ENCODE data around the gene ZNF483. TPM values are rescaled to one million over a fixed set of nuclear protein-coding genes. Genes with fewer than 3 reads are reported as not detected.
"Not testable (repeated sequence)": the region's sequence is repeated elsewhere in the genome, so short reads cannot be mapped to it uniquely, and the experiment has no call there.

The ZNF483 gene
- total RNA-seq, 1 donor from 2014 or later = 1.8 TPM

DNA sequence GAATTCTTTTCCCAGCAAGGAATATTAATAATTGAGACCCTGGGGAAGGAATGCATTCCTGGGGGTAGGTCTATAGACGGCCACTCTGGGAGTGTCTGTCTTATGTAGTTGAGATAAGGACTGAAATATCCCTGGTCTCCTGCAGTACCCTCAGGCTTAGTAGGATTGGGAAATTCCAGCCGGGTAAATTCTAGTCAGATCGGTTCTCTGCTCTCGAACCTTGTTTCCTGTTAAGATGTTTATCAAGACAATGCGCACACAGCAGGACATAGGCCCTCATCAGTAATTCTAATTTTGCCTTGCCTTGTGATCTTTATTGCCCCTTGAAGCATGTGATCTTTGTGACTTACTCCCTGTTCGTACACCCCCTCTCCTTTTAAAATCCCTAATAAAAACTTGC is 13.4 kb upstream of the ZNF483 start:
- H3K9me3 Mint-ChIP-seq; H3K4me1 Mint-ChIP-seq; H3K27me3 Mint-ChIP-seq; H3K4me3 Mint-ChIP-seq; DNase-seq; H3K27ac Mint-ChIP-seq; H3K36me3 Mint-ChIP-seq (ENCODE audit: low read depth); intact Hi-C loops (cut with micrococcal nuclease): not testable (repeated sequence)

DNA sequence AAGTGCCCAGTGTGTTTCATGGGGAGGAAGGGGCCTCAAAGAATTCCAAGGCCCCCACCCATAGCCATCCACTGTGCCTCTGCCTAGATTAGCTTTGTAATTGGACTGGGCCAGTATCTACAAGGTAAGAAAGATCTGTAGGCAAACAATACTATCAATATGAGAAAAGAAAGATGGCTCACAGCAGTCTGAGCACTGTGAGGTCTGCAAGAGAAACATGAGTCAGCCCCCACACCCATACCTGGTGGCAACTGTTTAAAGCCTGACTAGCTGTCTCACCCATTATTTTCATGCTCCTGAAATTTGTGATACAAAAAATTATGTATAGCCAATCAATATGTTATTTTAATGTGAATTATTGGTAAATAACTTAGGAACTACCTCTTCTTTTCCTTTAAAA is 10.0 kb upstream of the ZNF483 start:
- no peak for DNase-seq
- intact Hi-C loops (cut with micrococcal nuclease) = no loop called here
- Mint-ChIP-seq H3K4me1 (no peaks in the 10 kb centered on the region), H3K9me3 (peaks cover 4% of the 10 kb centered on the region), H3K27ac (no peak overlapping the region), H3K36me3 (ENCODE audit: low read depth) (no peaks in the 10 kb centered on the region), H3K27me3 (no peaks in the 10 kb centered on the region), H3K4me3 (no peak overlapping the region)

DNA sequence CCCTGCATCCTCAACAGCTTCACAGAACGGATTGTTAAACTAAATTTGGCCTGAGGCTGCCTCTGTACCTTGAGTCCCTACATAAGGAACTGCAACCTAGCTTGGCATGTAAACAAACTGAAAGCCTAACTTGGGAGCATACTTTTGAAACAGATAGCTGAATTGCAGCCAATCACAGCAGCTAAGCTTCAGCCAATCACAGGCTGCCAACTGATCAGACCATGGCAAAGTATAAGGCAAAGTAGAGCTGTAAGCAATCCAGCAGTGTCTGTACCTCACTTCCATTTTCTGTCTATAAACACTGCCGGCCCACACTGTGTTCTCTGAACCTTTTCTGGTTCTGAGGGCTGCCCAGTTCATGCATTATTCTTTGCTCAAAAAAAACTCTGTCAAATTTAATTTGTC is 8.9 kb upstream of the ZNF483 start:
- no peak overlapping the region for H3K27ac Mint-ChIP-seq
- no peak for DNase-seq
- H3K36me3 Mint-ChIP-seq (ENCODE audit: low read depth) = no peaks in the 10 kb centered on the region
- no peaks in the 10 kb centered on the region for H3K27me3 Mint-ChIP-seq
- no peak overlapping the region for H3K4me3 Mint-ChIP-seq
- peaks cover 3% of the 10 kb centered on the region for H3K9me3 Mint-ChIP-seq
- intact Hi-C loops (cut with micrococcal nuclease) = no loop called here
- no peaks in the 10 kb centered on the region for H3K4me1 Mint-ChIP-seq

DNA sequence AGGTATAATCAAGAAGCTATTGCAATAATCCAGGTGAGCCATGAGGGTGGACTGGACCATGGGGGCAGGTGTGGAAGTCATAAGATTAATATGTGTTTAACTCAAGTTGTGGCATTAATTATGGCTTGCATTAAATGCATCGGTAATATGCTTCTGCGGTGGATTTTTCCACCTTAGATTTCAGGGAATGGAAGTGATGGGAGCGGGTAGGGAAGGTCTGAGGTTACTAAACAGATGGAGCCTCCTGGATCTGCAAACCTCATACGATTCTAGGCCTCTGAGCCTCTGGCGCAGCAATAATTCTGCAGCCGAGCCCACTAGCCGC is 286 bp upstream of the ZNF483 start:
- no peak for DNase-seq
- H3K27ac Mint-ChIP-seq = no peak overlapping the region
- H3K27me3 Mint-ChIP-seq = no peaks in the 10 kb centered on the region
- H3K9me3 Mint-ChIP-seq = peaks cover 3% of the 10 kb centered on the region
- intact Hi-C loops (cut with micrococcal nuclease) = loop anchor here (1.0 kb wide), 1 partner anchor 40 kb away; the partner anchor contains the start of gene ECPAS
- H3K36me3 Mint-ChIP-seq (ENCODE audit: low read depth) = peaks cover 3% of the 10 kb centered on the region
- peak overlapping the region; percentile 88 for H3K4me3 Mint-ChIP-seq
- H3K4me1 Mint-ChIP-seq = peaks cover 14% of the 10 kb centered on the region

DNA sequence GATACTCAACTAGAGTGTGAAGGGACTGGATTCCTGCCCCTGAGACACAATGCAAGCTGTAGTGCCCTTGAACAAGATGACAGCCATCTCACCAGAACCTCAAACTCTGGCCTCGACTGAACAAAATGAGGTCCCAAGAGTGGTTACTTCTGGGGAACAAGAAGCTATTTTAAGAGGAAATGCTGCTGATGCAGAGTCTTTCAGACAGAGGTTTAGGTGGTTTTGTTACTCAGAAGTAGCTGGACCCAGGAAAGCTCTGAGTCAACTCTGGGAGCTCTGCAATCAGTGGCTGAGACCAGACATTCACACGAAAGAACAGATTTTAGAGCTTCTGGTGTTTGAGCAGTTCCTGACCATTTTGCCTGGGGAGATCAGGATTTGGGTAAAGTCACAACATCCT is 2.4 kb downstream of the ZNF483 start:
- Mint-ChIP-seq H3K27me3 (no peaks in the 10 kb centered on the region), H3K4me1 (peaks cover 14% of the 10 kb centered on the region), H3K9me3 (no peaks in the 10 kb centered on the region), H3K4me3 (no peak overlapping the region), H3K36me3 (ENCODE audit: low read depth) (peaks cover 6% of the 10 kb centered on the region), H3K27ac (no peak overlapping the region)
- DNase-seq = peak; percentile 58
- intact Hi-C loops (cut with micrococcal nuclease) = no loop called here

DNA sequence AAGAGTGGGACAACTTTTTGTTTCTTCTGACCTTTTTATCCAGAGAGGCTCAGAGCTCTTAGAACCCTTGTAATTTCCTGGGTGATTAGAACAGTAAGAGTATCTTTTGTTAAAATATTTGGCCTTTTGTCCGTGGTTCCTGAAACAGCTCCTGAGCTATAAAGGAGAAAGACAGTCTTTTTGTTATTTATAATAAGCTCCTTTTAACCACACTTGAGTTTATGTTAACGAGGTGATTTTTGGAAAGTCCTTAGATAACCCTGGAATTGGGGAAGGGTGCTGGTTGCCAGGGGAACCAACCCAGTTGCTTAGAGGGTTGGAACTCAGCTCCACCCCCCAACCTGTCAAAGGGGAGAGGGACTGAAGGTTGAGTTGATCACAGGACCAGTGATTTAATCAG is 4.8 kb downstream of the ZNF483 start:
- Mint-ChIP-seq H3K36me3 (ENCODE audit: low read depth) (peaks cover 14% of the 10 kb centered on the region), H3K27me3 (no peaks in the 10 kb centered on the region)

DNA sequence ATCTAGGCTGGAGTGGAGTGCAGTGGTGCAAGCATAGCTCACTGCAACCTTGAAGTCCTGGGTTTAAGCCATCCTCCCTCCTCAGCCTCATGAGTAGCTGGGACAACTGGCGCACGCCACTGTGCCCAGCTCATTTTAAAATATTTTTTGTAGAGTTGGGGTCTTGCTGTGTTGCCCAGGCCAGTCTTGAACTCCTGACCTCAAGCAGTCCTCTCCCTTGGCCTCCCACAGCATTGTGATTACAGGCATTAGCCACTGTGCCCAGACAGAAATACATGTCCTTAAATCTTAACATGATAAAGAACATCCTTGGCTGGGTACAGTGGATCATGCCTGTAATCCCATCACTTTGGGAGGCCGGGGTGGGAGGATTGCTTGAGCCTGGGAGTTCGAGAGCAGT is 6.7 kb downstream of the ZNF483 start:
- no peak for DNase-seq
- Mint-ChIP-seq H3K4me3 (no peak overlapping the region), H3K9me3 (peaks cover 4% of the 10 kb centered on the region), H3K27me3 (no peaks in the 10 kb centered on the region), H3K36me3 (ENCODE audit: low read depth) (peaks cover 21% of the 10 kb centered on the region), H3K4me1 (peaks cover 3% of the 10 kb centered on the region), H3K27ac (no peak overlapping the region)
- intact Hi-C loops (cut with micrococcal nuclease) = no loop called here

More for the DNA sequence above, 4.8 kb downstream of the ZNF483 start:
- no peak for DNase-seq
- peaks cover 14% of the 10 kb centered on the region for H3K4me1 Mint-ChIP-seq
- H3K27ac Mint-ChIP-seq = no peak overlapping the region
- no peak overlapping the region for H3K4me3 Mint-ChIP-seq
- peaks cover 4% of the 10 kb centered on the region for H3K9me3 Mint-ChIP-seq
- intact Hi-C loops (cut with micrococcal nuclease) = no loop called here

DNA sequence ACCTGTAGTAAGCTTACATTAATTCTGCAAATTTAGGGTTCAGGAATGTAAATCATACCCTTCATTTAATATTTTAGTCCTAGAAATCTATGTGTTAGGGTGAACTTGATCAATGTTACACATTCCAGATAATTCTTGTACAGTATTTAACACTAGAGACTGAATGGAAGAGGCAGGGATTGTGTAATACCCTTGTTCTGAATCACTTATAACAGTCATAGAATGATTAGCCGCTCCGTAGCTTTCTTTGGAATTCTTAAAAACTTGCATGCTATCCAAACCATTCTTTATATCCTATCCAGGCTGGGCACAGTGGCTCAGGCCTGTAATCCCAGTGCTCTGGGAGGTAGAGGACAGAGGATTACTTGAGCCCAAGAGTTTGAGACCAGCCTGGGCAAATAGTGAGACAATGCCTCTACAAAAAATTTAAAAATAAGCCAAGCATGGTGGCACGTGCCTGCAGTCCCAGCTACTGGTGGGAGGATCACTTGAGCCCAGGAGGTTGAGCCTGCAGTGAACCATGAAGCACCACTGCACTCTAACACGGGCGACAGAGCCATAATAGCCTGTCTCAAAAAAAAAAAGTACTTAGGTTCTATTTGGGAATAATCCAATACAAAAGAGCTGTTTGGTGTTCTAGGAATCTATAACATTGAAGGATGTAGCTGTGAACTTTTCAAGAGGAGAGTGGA is 8.3 kb downstream of the ZNF483 start:
- no peak overlapping the region for H3K4me3 Mint-ChIP-seq
- H3K27ac Mint-ChIP-seq = no peak overlapping the region
- peaks cover 4% of the 10 kb centered on the region for H3K9me3 Mint-ChIP-seq
- intact Hi-C loops (cut with micrococcal nuclease) = no loop called here
- H3K27me3 Mint-ChIP-seq = no peaks in the 10 kb centered on the region
- DNase-seq = no peak
- H3K36me3 Mint-ChIP-seq (ENCODE audit: low read depth) = peaks cover 28% of the 10 kb centered on the region
- H3K4me1 Mint-ChIP-seq = no peaks in the 10 kb centered on the region

DNA sequence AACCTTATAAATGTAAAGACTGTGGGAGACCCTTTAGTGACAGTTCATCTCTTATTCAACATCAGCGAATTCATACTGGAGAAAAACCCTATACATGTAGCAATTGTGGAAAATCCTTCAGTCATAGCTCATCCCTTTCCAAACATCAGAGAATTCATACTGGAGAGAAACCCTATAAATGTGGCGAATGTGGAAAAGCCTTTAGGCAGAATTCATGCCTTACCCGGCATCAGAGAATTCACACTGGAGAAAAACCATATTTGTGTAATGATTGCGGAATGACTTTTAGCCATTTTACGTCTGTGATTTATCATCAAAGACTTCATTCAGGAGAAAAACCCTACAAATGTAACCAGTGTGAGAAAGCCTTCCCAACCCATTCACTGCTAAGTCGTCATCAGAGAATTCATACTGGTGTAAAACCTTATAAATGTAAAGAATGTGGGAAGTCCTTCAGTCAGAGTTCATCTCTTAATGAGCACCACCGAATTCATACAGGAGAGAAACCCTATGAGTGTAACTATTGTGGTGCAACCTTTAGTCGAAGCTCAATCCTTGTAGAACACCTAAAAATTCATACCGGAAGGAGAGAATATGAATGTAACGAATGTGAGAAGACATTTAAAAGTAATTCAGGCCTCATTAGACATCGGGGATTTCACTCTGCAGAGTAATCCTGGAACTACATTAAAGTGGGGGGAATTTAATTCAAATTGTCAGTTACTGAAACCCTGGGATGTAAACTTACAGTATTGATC is 17.7 kb downstream of the ZNF483 start:
- Mint-ChIP-seq H3K9me3 (peaks cover 34% of the 10 kb centered on the region), H3K4me3 (no peak overlapping the region), H3K27me3 (no peaks in the 10 kb centered on the region), H3K4me1 (no peaks in the 10 kb centered on the region), H3K36me3 (ENCODE audit: low read depth) (peaks cover 31% of the 10 kb centered on the region), H3K27ac (no peak overlapping the region)
- intact Hi-C loops (cut with micrococcal nuclease) = no loop called here
- no peak for DNase-seq

DNA sequence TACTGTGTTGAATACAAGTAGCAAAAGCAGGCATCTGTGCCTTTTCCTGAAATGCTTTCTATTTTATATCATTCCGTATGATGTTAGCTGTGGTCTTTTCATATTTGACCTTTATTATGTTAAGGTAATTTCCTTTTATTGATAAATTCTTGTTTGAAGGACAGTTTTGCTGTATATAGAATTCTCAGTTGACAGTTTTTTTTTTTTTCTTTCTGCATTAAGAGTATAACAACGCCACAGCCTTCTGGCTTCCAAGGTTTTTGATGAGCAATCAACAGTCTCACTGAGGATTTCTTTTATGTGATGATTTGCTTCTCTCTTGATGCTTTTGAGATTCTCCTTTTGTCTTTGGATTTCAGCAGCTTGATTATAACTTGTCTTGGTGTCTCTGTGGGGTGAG is 23.6 kb downstream of the ZNF483 start:
- Mint-ChIP-seq H3K9me3 (peaks cover 31% of the 10 kb centered on the region), H3K36me3 (ENCODE audit: low read depth) (peaks cover 7% of the 10 kb centered on the region)
- no peak for DNase-seq

DNA sequence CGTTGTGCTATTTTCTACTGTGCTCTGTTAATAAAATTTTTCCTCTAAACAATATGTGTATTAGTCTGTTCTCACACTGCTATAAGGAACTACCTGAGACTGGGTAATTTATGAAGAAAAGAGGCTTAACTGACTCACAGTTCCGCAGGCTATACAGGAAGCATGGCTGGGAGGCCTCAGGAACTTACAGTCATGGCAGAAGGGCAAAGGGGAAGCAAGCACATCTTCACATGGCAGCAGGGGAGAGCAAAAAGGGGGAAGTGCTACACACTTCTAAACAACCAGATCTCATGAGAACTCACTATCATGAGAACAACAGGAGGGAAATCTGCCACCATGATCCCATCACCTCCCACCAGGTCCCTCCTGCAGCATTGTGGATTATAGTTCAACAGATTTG is 30.4 kb downstream of the ZNF483 start:
- H3K9me3 Mint-ChIP-seq = peaks cover 41% of the 10 kb centered on the region
- H3K4me1 Mint-ChIP-seq; H3K27ac Mint-ChIP-seq; H3K4me3 Mint-ChIP-seq; H3K27me3 Mint-ChIP-seq; intact Hi-C loops (cut with micrococcal nuclease); DNase-seq; H3K36me3 Mint-ChIP-seq (ENCODE audit: low read depth): not testable (repeated sequence)

More for the DNA sequence above, 23.6 kb downstream of the ZNF483 start:
- Mint-ChIP-seq H3K27me3 (no peaks in the 10 kb centered on the region), H3K4me3 (no peak overlapping the region), H3K4me1 (no peaks in the 10 kb centered on the region), H3K27ac (no peak overlapping the region)
- intact Hi-C loops (cut with micrococcal nuclease) = no loop called here

DNA sequence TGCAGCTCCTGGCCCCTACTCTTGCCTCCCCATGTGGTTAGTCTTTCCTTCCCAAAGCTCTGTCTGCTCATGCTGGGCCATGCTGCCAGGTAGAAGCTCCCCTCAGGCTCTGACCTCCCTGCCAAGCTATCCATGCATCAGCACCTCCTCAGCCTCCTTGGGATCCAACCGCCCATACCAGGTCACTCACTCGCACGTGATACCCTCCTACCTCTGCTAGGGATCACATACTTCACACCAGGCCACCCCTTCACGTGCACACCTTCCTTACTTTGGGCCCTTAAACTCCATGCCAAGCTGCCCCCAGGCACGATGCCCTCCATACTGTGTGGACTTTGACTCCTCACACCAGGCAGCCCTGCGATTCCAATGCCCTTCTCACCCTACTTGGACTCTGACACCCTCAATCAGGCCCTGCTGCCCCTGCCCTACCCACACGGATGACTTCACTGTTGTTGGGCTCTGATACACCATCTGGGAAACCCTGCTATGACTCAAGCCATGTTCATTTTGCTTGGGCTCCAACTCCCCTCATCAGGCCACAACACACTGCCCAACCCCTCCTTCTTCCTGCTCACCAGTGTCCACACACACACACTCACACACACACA is 34.1 kb downstream of the ZNF483 start:
- Mint-ChIP-seq H3K9me3 (peaks cover 43% of the 10 kb centered on the region), H3K4me1 (no peaks in the 10 kb centered on the region), H3K27ac (no peak overlapping the region), H3K4me3 (no peak overlapping the region), H3K27me3 (no peaks in the 10 kb centered on the region), H3K36me3 (ENCODE audit: low read depth) (no peaks in the 10 kb centered on the region)
- intact Hi-C loops (cut with micrococcal nuclease) = no loop called here
- DNase-seq = no peak

DNA sequence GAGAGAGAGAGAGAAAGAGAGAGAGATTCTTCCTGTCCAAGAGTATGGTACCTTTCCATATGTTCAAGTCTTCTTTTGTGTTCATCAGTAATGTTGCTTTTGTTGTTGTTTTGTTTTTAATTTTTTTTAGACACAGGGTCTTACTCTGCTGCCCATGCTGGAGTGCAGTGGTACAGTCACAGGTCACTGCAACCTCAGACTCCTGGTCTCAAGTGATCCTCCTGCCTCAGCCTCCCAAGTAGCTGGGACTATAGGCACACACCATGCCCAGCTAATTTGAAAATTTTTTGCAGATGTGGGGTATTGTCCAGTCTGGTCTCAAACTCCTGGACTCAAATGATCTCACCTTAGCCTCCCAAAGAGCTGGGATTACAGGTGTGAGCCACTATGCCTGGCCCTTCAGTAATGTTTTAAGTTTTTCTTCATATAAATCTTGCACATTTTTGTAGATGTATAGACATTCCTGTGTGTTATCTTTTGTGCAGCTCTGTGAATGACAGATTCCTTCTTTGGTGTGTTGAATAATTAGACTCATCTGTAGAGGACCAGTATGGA is 36.3 kb downstream of the ZNF483 start:
- peaks cover 24% of the 10 kb centered on the region for H3K9me3 Mint-ChIP-seq
- H3K27me3 Mint-ChIP-seq = no peaks in the 10 kb centered on the region
- intact Hi-C loops (cut with micrococcal nuclease) = no loop called here
- no peak for DNase-seq
- no peaks in the 10 kb centered on the region for H3K36me3 Mint-ChIP-seq (ENCODE audit: low read depth)
- no peaks in the 10 kb centered on the region for H3K4me1 Mint-ChIP-seq
- no peak overlapping the region for H3K27ac Mint-ChIP-seq
- H3K4me3 Mint-ChIP-seq = no peak overlapping the region

DNA sequence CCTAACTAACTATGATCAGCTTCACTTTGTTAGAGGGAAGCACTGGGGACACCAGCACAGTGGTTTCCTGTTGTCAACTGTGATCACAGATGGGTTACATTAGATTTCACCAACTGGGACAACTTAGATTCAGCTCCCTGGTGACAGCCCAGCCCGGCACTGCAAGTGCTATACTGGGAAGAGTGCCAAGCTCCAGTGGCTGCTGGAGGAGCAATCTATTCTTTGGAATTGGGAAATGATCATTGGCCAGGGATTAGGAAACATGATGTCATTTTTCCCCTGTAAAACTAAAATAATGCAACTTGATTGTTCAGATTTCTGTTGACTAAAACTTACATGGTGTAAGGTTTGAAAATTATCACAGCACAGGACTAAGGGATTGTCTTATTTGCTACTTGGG is 41.3 kb downstream of the ZNF483 start:
- no peak overlapping the region for H3K4me3 Mint-ChIP-seq
- intact Hi-C loops (cut with micrococcal nuclease) = no loop called here
- H3K36me3 Mint-ChIP-seq (ENCODE audit: low read depth) = peaks cover 16% of the 10 kb centered on the region
- no peaks in the 10 kb centered on the region for H3K4me1 Mint-ChIP-seq
- DNase-seq = no peak
- H3K27me3 Mint-ChIP-seq = no peaks in the 10 kb centered on the region
- peaks cover 20% of the 10 kb centered on the region for H3K9me3 Mint-ChIP-seq
- no peak overlapping the region for H3K27ac Mint-ChIP-seq
